Smooth muscle cell (in vitro differentiated cells): ENCODE data around the gene GNG5. TPM values are rescaled to one million over a fixed set of nuclear protein-coding genes. Genes with fewer than 3 reads are reported as not detected.

ENCODE experiments used
- polyA plus RNA-seq: library from polyadenylated mRNA; unstranded; fragments of >200 nt; fragmentation: Nextera tagmentation; extraction: Ambion mirVana; gene quantifications from 2 replicates; pipeline ENCODE4 v1.2.1, GENCODE V29; 2016
- total RNA-seq: library from RNA; depleted of rRNA; stranded (reverse); fragments of >200 nt; gene quantifications from 2 replicates; pipeline ENCODE4 v1.2.3, GENCODE V29; 2014

The GNG5 gene
- total and polyA plus RNA-seq, 2 experiments from 2014 or later, result 342 to 722 TPM

Other genes starting within 250 kb of the GNG5 start
- gene SAMD13, start 204.9 kb downstream of the GNG5 start, total RNA-seq, result 0.54 and 2.7 TPM in 2 replicates
- 0.66 and 1.0 TPM in 2 replicates for gene SAMD13, start 204.9 kb downstream of the GNG5 start, polyA plus RNA-seq
- gene DNASE2B, start 108.1 kb downstream of the GNG5 start, total RNA-seq, result not detected in 2 replicates
- not detected in 2 replicates for gene DNASE2B, start 108.1 kb downstream of the GNG5 start, polyA plus RNA-seq
- 71.4 and 78.9 TPM in 2 replicates for gene RPF1, start 27.3 kb downstream of the GNG5 start, total RNA-seq
- 32.4 and 33.2 TPM in 2 replicates for gene RPF1, start 27.3 kb downstream of the GNG5 start, polyA plus RNA-seq
- 0.27 and 2.3 TPM in 2 replicates for gene SPATA1, start 195 bp downstream of the GNG5 start, total RNA-seq
- gene SPATA1, start 195 bp downstream of the GNG5 start, polyA plus RNA-seq, result 0.94 TPM in 1 of 2 replicates, not detected in the other
- gene CTBS, start 67.9 kb upstream of the GNG5 start, total RNA-seq, result 19.4 and 37.7 TPM in 2 replicates
- 30.3 and 34.6 TPM in 2 replicates for gene CTBS, start 67.9 kb upstream of the GNG5 start, polyA plus RNA-seq
- gene SSX2IP, start 183.9 kb upstream of the GNG5 start, total RNA-seq, result 60.9 and 69.7 TPM in 2 replicates
- 22.4 and 27.4 TPM in 2 replicates for gene SSX2IP, start 183.9 kb upstream of the GNG5 start, polyA plus RNA-seq